ENCODE data around the gene NOP10. TPM values are rescaled to one million over a fixed set of nuclear protein-coding genes. Genes with fewer than 3 reads are reported as not detected.

The NOP10 gene
- total RNA-seq, 1 donor from 2014 or later = 191 TPM

GRCh38 chr15:34364041-34364440 lies 21.1 kb upstream of the NOP10 start:
- Mint-ChIP-seq H3K9me3 (ENCODE audit: unreplicated experiment) (no peaks in the 10 kb centered on the region), H3K36me3 (ENCODE audit: low read depth, unreplicated experiment) (peaks cover 8% of the 10 kb centered on the region), H3K27ac (ENCODE audit: unreplicated experiment) (no peak overlapping the region), H3K4me3 (ENCODE audit: unreplicated experiment) (no peak overlapping the region), H3K4me1 (ENCODE audit: unreplicated experiment) (peaks cover 16% of the 10 kb centered on the region), H3K27me3 (ENCODE audit: unreplicated experiment) (peaks cover 8% of the 10 kb centered on the region)
- no peak for TF ChIP-seq CTCF (IDR thresholded peaks at IDR 0.05; ENCODE audit: unreplicated experiment)
- DNase-seq (ENCODE audit: low spot score) = no peak

GRCh38 chr15:34362047-34362773 lies 19.3 kb upstream of the NOP10 start:
- peaks cover 16% of the 10 kb centered on the region for H3K4me1 Mint-ChIP-seq (ENCODE audit: unreplicated experiment)
- H3K36me3 Mint-ChIP-seq (ENCODE audit: low read depth, unreplicated experiment) = peaks cover 10% of the 10 kb centered on the region
- H3K27ac Mint-ChIP-seq (ENCODE audit: unreplicated experiment) = no peak overlapping the region
- no peak for TF ChIP-seq CTCF (IDR thresholded peaks at IDR 0.05; ENCODE audit: unreplicated experiment)
- H3K9me3 Mint-ChIP-seq (ENCODE audit: unreplicated experiment) = no peaks in the 10 kb centered on the region
- H3K4me3 Mint-ChIP-seq (ENCODE audit: unreplicated experiment) = no peak overlapping the region
- peaks cover 8% of the 10 kb centered on the region for H3K27me3 Mint-ChIP-seq (ENCODE audit: unreplicated experiment)
- no peak for DNase-seq (ENCODE audit: low spot score)

GRCh38 chr15:34361278-34361677 lies 18.3 kb upstream of the NOP10 start:
- peaks cover 7% of the 10 kb centered on the region for H3K27me3 Mint-ChIP-seq (ENCODE audit: unreplicated experiment)
- peaks cover 12% of the 10 kb centered on the region for H3K4me1 Mint-ChIP-seq (ENCODE audit: unreplicated experiment)
- H3K27ac Mint-ChIP-seq (ENCODE audit: unreplicated experiment) = no peak overlapping the region
- DNase-seq (ENCODE audit: low spot score) = no peak
- no peaks in the 10 kb centered on the region for H3K9me3 Mint-ChIP-seq (ENCODE audit: unreplicated experiment)
- TF ChIP-seq CTCF (IDR thresholded peaks at IDR 0.05; ENCODE audit: unreplicated experiment) = no peak
- peaks cover 10% of the 10 kb centered on the region for H3K36me3 Mint-ChIP-seq (ENCODE audit: low read depth, unreplicated experiment)
- no peak overlapping the region for H3K4me3 Mint-ChIP-seq (ENCODE audit: unreplicated experiment)

GRCh38 chr15:34360298-34360697 lies 17.4 kb upstream of the NOP10 start:
- Mint-ChIP-seq H3K36me3 (ENCODE audit: low read depth, unreplicated experiment) (peaks cover 12% of the 10 kb centered on the region), H3K27me3 (ENCODE audit: unreplicated experiment) (peaks cover 7% of the 10 kb centered on the region), H3K9me3 (ENCODE audit: unreplicated experiment) (no peaks in the 10 kb centered on the region), H3K4me3 (ENCODE audit: unreplicated experiment) (no peak overlapping the region), H3K4me1 (ENCODE audit: unreplicated experiment) (peaks cover 5% of the 10 kb centered on the region), H3K27ac (ENCODE audit: unreplicated experiment) (no peak overlapping the region)
- no peak for TF ChIP-seq CTCF (IDR thresholded peaks at IDR 0.05; ENCODE audit: unreplicated experiment)
- no peak for DNase-seq (ENCODE audit: low spot score)

GRCh38 chr15:34359416-34359815 lies 16.5 kb upstream of the NOP10 start:
- H3K4me3 Mint-ChIP-seq (ENCODE audit: unreplicated experiment) = peak overlapping the region; percentile 7
- no peak overlapping the region for H3K27ac Mint-ChIP-seq (ENCODE audit: unreplicated experiment)
- H3K4me1 Mint-ChIP-seq (ENCODE audit: unreplicated experiment) = no peaks in the 10 kb centered on the region
- H3K9me3 Mint-ChIP-seq (ENCODE audit: unreplicated experiment) = no peaks in the 10 kb centered on the region
- H3K36me3 Mint-ChIP-seq (ENCODE audit: low read depth, unreplicated experiment) = peaks cover 17% of the 10 kb centered on the region
- TF ChIP-seq CTCF (IDR thresholded peaks at IDR 0.05; ENCODE audit: unreplicated experiment) = no peak
- H3K27me3 Mint-ChIP-seq (ENCODE audit: unreplicated experiment) = peaks cover 4% of the 10 kb centered on the region
- no peak for DNase-seq (ENCODE audit: low spot score)
